SK-MEL-5 (cell line): Measurements from ENCODE around the gene F10. TPM values are rescaled to one million over a fixed set of nuclear protein-coding genes. Genes with fewer than 3 reads are reported as not detected.

Experiments
- DNase-seq: peaks from one replicate; pipeline ENCODE4 v3.0.0-alpha.2; 2016; ENCODE audit warnings: low read depth, low spot score
- in situ Hi-C: cut with HindIII; loops from 2 replicates; pipeline ENCODE4 v1.10.0; 2016; ENCODE audit warnings: low sequenced_read_pairs, high pct_unique_total_duplicates, low pct_unique_long_range_greater_than_20kb
- total RNA-seq: library from RNA; depleted of rRNA; stranded (reverse); fragments of >200 nt; shearing (Covaris generic); gene quantifications from 2 replicates; pipeline ENCODE4 v1.2.3, GENCODE V29; 2014

Gene F10
- total RNA-seq, 1 experiment from 2014 or later: not detected

- DNase-seq: no peak
- in situ Hi-C loops: no loop called here
Measured at GRCh38 chr13:113141601-113141970, 19.0 kb downstream of the F10 start.

- no peak for DNase-seq
- in situ Hi-C loops: no loop called here
Measured at GRCh38 chr13:113142876-113143275, 20.3 kb downstream of the F10 start.

GRCh38 chr13:113143466-113144254 lies 21.1 kb downstream of the F10 start:
- in situ Hi-C loops: no loop called here
- no peak for DNase-seq

- DNase-seq: no peak
- in situ Hi-C loops: no loop called here
Measured at GRCh38 chr13:113144255-113144629, 21.6 kb downstream of the F10 start.

- DNase-seq: no peak
- in situ Hi-C loops: no loop called here
Measured at GRCh38 chr13:113145496-113145895, 22.9 kb downstream of the F10 start.

GRCh38 chr13:113145911-113146598 lies 23.5 kb downstream of the F10 start:
- in situ Hi-C loops: no loop called here
- no peak for DNase-seq

GRCh38 chr13:113146750-113147149 lies 24.2 kb downstream of the F10 start:
- in situ Hi-C loops: no loop called here
- DNase-seq: no peak

- DNase-seq: no peak
- in situ Hi-C loops: no loop called here
Measured at GRCh38 chr13:113147206-113147605, 24.6 kb downstream of the F10 start.

- in situ Hi-C loops: no loop called here
- no peak for DNase-seq
Measured at GRCh38 chr13:113148407-113148806, 25.8 kb downstream of the F10 start.

GRCh38 chr13:113148940-113149503 lies 26.4 kb downstream of the F10 start:
- no peak for DNase-seq
- in situ Hi-C loops: no loop called here

GRCh38 chr13:113149711-113150549 lies 27.3 kb downstream of the F10 start:
- in situ Hi-C loops: no loop called here
- no peak for DNase-seq

- DNase-seq: no peak
- in situ Hi-C loops: no loop called here
Measured at GRCh38 chr13:113150550-113151365, 28.2 kb downstream of the F10 start.

- in situ Hi-C loops: no loop called here
- peak; percentile 6 for DNase-seq
Measured at GRCh38 chr13:113151745-113152690, 29.4 kb downstream of the F10 start.

- in situ Hi-C loops: no loop called here
- no peak for DNase-seq
Measured at GRCh38 chr13:113152691-113152983, 30.0 kb downstream of the F10 start.

- no peak for DNase-seq
- in situ Hi-C loops: no loop called here
Measured at GRCh38 chr13:113152984-113153809, 30.6 kb downstream of the F10 start.
